Activated CD4-positive, alpha-beta memory T cell treated with anti-CD3 and anti-CD28 coated beads for 36 hours (primary cell): ENCODE data around the gene SRPX. TPM values are rescaled to one million over a fixed set of nuclear protein-coding genes. Genes with fewer than 3 reads are reported as not detected.

Experiments used
- CTCF ChIA-PET: fragments of 350-600 bp; sonication (Branson Sonifier 250); formaldehyde crosslinking; loops from one replicate; lab custom pipeline; 2021; ENCODE audit warnings: antibody characterized with exemption, inconsistent platforms; lab: Charles Lee
- POLR2A ChIA-PET: fragments of 350-600 bp; sonication (Branson Sonifier 250); formaldehyde crosslinking; loops from one replicate; lab custom pipeline; 2021; ENCODE audit warnings: antibody characterized with exemption; lab: Charles Lee
- DNase-seq: peaks from one replicate; pipeline ENCODE4 v3.0.0-alpha.2; 2020
- H3K27ac Mint-ChIP-seq: one replicate; pipeline ENCODE4 v1.8.0; 2021; ENCODE audit warnings: mixed read lengths
- H3K27me3 Mint-ChIP-seq: one replicate; pipeline ENCODE4 v1.8.0; 2021; ENCODE audit warnings: mixed read lengths
- H3K36me3 Mint-ChIP-seq: one replicate; pipeline ENCODE4 v1.8.0; 2021; ENCODE audit warnings: mixed read lengths
- H3K4me1 Mint-ChIP-seq: one replicate; pipeline ENCODE4 v1.8.0; 2021; ENCODE audit warnings: low read depth, mixed read lengths
- H3K4me3 Mint-ChIP-seq: one replicate; pipeline ENCODE4 v1.8.0; 2021; ENCODE audit warnings: mild to moderate bottlenecking, mixed read lengths
- H3K9me3 Mint-ChIP-seq: one replicate; pipeline ENCODE4 v1.8.0; 2021; ENCODE audit warnings: mixed read lengths
- intact Hi-C: fragments of 100-400 bp; cut with micrococcal nuclease; formaldehyde crosslinking; loops from one replicate; pipeline ENCODE4 v1.15.1; 2023
- total RNA-seq, 2 experiments: library from RNA; stranded (reverse); gene quantifications; one replicate each; pipeline ENCODE4 v1.2.3, GENCODE V29; 2021

SRPX gene, protein sequence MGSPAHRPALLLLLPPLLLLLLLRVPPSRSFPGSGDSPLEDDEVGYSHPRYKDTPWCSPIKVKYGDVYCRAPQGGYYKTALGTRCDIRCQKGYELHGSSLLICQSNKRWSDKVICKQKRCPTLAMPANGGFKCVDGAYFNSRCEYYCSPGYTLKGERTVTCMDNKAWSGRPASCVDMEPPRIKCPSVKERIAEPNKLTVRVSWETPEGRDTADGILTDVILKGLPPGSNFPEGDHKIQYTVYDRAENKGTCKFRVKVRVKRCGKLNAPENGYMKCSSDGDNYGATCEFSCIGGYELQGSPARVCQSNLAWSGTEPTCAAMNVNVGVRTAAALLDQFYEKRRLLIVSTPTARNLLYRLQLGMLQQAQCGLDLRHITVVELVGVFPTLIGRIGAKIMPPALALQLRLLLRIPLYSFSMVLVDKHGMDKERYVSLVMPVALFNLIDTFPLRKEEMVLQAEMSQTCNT
- under 1 TPM; 0.24 TPM for total RNA-seq

DNA sequence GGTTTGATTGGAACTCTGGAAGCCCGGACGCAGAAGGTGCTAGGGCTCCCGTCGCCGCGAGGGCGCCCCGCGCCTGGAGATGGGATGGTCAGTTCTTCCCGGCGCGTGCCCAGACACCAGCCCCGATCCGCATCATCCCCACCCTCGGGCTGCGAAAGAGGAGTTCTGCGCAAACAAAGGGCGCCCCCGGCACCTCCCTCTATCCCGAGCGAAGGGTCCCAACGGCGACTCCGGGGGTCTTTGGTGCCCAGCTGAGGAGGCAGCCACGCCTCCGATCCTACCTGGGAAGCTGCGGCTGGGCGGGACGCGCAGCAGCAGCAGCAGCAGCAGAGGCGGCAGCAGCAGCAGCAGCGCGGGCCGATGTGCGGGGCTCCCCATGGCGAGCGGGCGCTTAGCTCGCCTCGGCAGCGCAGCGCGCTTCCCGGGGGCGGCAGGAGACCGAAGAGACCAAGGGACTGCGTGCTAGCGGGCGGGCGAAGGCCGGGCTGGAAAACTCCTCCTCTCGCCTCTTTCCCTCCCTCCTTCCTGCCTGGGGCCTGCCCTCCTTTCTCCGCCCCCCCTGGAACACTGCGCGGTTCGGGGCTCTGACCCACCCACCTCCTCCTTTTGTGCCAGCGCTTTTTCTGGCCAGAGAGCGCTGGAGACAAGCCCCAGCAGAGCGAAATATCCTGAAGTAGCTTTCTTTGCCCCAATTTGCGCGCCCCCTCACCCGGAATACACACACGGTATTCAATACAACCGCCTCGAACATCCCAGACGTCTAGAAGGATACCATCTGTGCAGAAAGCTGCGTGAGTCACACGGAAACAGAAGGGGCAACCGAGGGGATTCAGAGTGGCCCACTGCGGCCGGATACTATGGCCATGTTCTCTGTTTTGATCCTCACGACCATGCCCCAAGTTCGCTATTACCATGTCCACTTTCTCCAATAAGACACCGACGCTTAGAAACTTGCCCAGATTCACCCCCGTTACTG is at the start of gene SRPX:
Gene SRPX, minus strand, starts transcription at position 457 of the 976 bp plus-strand sequence. Its CDS starts 79 bp downstream, at position 378.
- H3K36me3 Mint-ChIP-seq: no peaks in the 10 kb centered on the region
- H3K4me3 Mint-ChIP-seq: peak within 1 kb of the TSS; percentile 20
- intact Hi-C loops: no loop called here
- H3K4me1 Mint-ChIP-seq: peaks cover 5% of the 10 kb centered on the region
- peak; percentile 8 for DNase-seq
- no peaks in the 10 kb centered on the region for H3K9me3 Mint-ChIP-seq
- ChIA-PET POLR2A (no interaction called here), CTCF (interaction anchor here (2.5 kb wide), 1 partner anchor 106 kb away, joined by 7 read pairs; the partner anchor contains the start of gene RPGR)
- no peak within 1 kb of the TSS for H3K27ac Mint-ChIP-seq
- H3K27me3 Mint-ChIP-seq: peaks cover 26% of the 10 kb centered on the region

DNA sequence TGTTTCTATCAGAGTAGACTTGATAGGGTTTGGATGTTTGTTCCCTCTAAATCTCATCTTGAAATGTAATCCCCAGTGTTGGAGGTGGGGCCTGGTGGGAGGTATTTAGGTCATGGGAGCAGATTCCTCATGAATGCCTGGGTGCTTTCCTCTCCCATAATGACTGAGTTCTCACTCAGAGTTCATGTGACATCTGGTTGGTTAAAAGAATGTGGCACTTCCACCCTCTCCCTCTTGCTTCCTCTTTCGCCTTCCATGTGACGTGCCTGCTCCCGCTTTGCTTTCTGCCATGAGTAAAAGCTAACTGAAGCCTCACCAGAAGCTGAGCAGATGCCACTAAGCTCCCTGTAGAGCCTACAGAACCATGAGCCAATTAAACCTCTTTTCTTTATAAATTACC is 47.3 kb upstream of the SRPX start:
- DNase-seq: no peak
- no peaks in the 10 kb centered on the region for H3K9me3 Mint-ChIP-seq
- no peak overlapping the region for H3K4me3 Mint-ChIP-seq
- no peaks in the 10 kb centered on the region for H3K4me1 Mint-ChIP-seq
- intact Hi-C loops: no loop called here
- ChIA-PET POLR2A (no interaction called here), CTCF (no interaction called here)
- no peaks in the 10 kb centered on the region for H3K27me3 Mint-ChIP-seq
- H3K27ac Mint-ChIP-seq: no peak overlapping the region
- H3K36me3 Mint-ChIP-seq: peaks cover 8% of the 10 kb centered on the region

DNA sequence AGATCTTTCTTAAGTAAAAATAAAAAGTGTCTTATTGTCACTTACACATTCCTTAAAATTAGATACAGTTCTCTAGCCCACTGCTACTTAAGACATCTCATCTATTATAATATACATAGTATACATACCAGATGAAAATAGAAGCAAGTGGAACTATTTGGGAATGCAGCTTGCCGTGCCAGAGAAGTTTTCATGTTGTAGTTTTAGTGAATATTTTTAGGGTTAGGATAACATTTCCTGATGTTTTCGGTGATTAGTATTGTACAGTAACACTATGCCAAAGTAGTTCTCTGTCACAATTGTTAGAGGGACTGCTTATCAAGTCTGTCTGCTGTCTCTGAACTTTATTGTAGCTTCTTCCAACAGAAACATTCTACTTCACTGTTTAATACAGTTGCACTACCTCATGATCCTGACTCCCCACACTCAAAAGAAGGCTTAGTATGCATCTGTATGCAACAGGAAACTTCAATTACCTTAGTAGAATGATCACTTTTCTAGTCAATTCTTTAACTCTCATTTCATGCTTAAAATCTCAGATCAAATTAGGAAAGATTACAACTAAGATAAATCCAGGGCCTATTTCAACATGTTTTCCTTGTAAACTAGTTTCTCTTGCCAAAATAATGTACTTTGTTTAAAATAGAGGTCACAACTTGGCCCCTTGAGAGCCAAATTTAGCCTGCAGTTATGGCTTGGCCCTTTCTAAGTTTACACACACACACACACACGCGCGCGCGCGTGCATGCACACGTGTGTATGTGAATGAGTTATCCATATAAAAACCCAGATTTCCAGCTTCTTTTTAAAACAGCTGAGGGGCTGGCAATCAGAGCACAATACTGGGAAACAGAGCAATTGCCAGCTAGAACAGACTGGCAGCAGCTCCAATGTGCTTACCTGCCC is 42.3 kb upstream of the SRPX start:
- CTCF ChIA-PET: no interaction called here

DNA sequence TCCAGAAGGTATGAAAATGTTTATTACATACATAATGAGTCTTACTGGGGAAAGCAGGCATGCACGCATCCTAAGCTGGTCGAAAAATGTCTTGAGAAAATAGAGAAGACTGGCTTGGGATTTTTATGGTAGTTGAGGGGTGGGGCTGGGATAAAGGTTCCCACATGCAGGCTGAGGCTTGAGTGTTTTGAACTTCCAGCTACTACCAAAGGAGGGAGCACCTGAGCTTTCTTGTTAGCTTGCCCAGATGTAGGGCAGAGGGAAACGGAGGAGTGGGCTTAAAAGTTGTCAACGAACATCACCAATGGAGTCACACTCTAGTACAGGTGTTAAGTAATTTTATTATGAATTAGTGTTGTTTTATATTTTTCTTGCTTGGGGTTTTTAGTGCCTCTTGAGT is 39.6 kb upstream of the SRPX start:
- H3K4me3 Mint-ChIP-seq: no peak overlapping the region
- no peak overlapping the region for H3K27ac Mint-ChIP-seq
- intact Hi-C loops: no loop called here
- no peaks in the 10 kb centered on the region for H3K4me1 Mint-ChIP-seq
- CTCF ChIA-PET: interaction anchor here (0.8 kb wide), 1 partner anchor 34 kb away, joined by 3 read pairs; no protein-coding TSS in a partner anchor
- no peaks in the 10 kb centered on the region for H3K36me3 Mint-ChIP-seq
- no peak for DNase-seq
- POLR2A ChIA-PET: no interaction called here
- H3K27me3 Mint-ChIP-seq: no peaks in the 10 kb centered on the region
- H3K9me3 Mint-ChIP-seq: no peaks in the 10 kb centered on the region

More for the DNA sequence above, 42.3 kb upstream of the SRPX start:
- no peaks in the 10 kb centered on the region for H3K9me3 Mint-ChIP-seq
- DNase-seq: no peak
- H3K4me1 Mint-ChIP-seq: no peaks in the 10 kb centered on the region
- H3K4me3 Mint-ChIP-seq: no peak overlapping the region
- H3K27ac Mint-ChIP-seq: no peak overlapping the region
- POLR2A ChIA-PET: no interaction called here
- no peaks in the 10 kb centered on the region for H3K27me3 Mint-ChIP-seq
- H3K36me3 Mint-ChIP-seq: no peaks in the 10 kb centered on the region
- intact Hi-C loops: no loop called here

DNA sequence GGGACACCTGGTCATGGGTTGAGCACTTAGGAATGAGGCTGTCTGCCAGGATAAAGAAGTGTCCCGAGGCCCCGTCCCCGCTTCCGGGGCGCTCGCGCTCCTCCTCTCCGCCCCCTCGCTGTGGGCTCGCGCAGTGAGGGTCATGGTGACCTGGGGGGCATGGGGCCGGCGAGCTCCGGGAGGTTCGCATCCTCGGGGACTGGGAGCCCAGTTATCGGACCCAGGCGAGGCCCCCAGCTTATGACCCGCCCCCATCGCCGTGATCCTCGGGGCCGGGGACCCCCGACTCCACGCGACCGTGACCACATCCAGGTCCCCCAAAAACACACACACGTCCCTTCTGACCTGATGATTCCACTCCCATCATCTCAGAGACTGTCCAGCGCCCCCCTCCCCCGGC is 35.3 kb upstream of the SRPX start:
- intact Hi-C loops: no loop called here
- H3K36me3 Mint-ChIP-seq: no peaks in the 10 kb centered on the region
- H3K27me3 Mint-ChIP-seq: no peaks in the 10 kb centered on the region
- no peak overlapping the region for H3K27ac Mint-ChIP-seq
- H3K9me3 Mint-ChIP-seq: no peaks in the 10 kb centered on the region
- DNase-seq: no peak
- no peaks in the 10 kb centered on the region for H3K4me1 Mint-ChIP-seq
- ChIA-PET POLR2A (no interaction called here), CTCF (no interaction called here)
- H3K4me3 Mint-ChIP-seq: no peak overlapping the region

DNA sequence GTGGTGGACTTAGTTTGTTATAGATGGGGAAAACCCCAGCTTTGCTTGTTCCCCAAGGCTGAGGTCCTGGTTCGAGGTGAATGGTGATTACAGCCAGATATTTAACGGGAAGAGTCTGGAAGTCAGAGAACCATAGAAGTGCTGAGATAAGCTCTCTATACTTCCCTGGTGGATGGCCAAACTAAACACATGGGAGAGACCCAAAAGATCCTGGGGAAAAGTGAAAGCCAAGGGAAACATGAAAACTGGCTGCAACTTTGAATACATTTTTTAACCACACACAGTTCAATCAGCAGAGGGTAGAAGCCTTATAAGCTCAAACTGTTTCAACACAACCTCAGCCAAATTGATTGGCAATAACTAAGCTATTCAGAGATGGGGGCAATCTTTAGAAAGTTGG is 29.3 kb upstream of the SRPX start:
- no peak for DNase-seq
- Mint-ChIP-seq H3K9me3 (no peaks in the 10 kb centered on the region), H3K4me3 (no peak overlapping the region), H3K27ac (no peak overlapping the region), H3K27me3 (no peaks in the 10 kb centered on the region), H3K4me1 (no peaks in the 10 kb centered on the region), H3K36me3 (no peaks in the 10 kb centered on the region)
- CTCF ChIA-PET: no interaction called here
- intact Hi-C loops: no loop called here
- POLR2A ChIA-PET: no interaction called here

DNA sequence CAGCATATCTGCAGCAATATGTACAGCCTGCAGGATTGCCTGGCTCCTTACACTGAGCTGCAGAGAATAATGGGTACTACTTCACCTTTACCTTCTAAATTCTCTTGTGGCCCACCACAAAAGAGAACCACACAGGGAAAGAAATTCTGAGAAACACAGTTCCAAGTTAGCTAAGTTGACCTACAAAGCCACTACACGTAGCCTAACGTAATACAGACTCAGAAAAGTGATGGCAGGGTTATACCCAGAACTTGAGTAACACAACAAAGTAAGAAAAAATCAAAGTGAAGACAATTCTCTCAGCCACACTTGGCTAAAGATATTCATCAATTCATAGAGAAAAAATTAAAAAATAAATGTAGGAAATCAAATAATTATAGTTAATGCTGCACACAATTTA is 26.4 kb upstream of the SRPX start:
- H3K4me1 Mint-ChIP-seq: no peaks in the 10 kb centered on the region
- intact Hi-C loops: no loop called here
- no peak overlapping the region for H3K4me3 Mint-ChIP-seq
- H3K9me3 Mint-ChIP-seq: no peaks in the 10 kb centered on the region
- H3K36me3 Mint-ChIP-seq: no peaks in the 10 kb centered on the region
- ChIA-PET POLR2A (no interaction called here), CTCF (no interaction called here)
- H3K27me3 Mint-ChIP-seq: no peaks in the 10 kb centered on the region
- DNase-seq: no peak
- H3K27ac Mint-ChIP-seq: no peak overlapping the region

DNA sequence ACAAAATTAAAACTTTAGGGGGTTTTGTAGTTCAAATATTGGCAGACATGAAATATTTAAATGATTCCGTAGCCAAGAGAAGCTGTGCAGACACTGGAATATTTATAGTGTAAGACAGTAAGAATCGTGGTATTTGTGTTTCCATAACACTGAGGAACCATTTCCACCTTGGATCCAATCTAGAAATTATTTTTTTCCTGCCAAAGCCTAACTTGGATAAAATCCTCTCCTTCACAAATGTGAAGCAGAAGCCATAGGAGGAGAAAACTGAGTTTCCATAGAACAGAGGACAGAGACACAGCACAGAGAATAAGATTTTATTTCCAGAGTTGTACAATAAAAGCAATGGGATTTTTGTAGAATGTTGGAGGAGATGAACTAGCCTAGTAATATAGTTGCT is 19.9 kb upstream of the SRPX start:
- H3K9me3 Mint-ChIP-seq: no peaks in the 10 kb centered on the region
- POLR2A ChIA-PET: no interaction called here

DNA sequence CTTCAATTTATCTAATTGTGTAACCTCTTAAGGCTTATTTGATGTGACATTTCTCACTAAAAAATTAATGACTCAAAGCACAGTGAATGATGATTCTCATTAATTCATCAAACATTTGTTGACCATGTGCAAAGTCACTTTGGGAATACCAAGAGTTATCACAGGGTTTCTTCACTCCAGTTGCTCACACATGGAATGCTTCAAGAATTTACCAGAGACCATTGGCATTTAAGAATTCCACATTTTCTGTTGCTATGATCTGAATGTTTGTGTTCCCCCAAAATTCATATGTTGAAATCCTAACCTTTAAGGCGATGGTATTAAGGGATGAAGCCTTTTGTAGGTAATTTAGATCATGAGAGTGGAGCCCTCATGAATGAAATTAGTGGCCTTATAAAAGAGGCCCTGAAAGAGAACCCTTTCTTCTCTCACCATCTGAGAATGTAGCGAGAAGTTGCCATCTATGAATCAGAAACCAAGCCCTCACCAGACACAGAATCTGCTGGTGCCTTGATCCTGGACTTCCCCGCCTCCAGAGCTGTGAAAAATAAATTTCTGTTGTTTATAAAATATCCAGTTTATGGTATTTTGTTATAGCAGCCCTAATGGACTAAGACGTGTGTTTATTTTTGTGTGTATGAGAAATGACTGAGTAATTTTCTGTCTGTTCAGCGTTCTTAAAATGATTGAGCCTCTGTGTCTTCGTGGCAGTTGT is 16.4 kb upstream of the SRPX start:
- intact Hi-C loops: no loop called here
- Mint-ChIP-seq H3K9me3 (no peaks in the 10 kb centered on the region), H3K27ac (no peak overlapping the region), H3K4me3 (no peak overlapping the region), H3K27me3 (peaks cover 8% of the 10 kb centered on the region), H3K4me1 (no peaks in the 10 kb centered on the region), H3K36me3 (no peaks in the 10 kb centered on the region)
- no peak for DNase-seq
- POLR2A ChIA-PET: no interaction called here
- CTCF ChIA-PET: no interaction called here

More for the DNA sequence above, 19.9 kb upstream of the SRPX start:
- Mint-ChIP-seq H3K4me3 (no peak overlapping the region), H3K4me1 (no peaks in the 10 kb centered on the region), H3K36me3 (no peaks in the 10 kb centered on the region), H3K27me3 (peaks cover 8% of the 10 kb centered on the region), H3K27ac (no peak overlapping the region)
- no peak for DNase-seq
- intact Hi-C loops: no loop called here
- CTCF ChIA-PET: no interaction called here

DNA sequence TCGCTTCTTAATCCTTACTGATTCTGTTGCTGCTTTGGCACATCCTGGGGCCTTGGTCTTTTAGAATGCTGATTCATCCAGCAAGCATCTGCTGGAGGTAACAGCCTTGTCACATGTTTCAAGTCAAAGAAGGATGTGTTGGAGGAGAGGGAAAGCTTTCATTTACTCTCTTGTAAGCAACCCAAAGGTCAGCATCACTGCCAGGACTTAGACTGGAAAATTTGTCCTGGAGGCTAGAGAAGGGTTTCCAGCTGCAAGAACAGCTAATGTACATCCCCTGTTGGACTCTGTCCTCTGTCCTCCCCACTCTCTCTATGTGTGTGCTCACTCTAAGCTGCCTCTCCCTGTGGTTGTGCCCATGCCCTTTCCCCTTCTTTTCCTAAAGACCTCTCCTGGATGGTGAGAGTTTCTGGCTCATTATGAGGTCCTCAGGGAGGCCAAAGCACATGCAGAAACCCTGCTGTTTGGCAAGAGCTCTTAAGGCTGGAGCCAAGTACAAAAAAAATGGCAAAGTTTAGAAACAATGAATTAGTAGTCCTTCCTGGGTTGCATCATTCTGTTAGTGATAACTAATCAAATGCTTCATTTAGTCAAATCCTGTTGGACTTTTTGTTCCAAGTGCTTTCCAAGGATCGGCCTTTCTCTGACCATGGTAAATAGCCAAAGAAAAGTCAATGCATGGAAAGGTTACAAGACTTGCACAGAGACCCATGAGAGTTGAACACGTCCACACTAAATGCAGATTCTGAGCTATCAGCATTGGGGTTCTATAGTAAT is 13.4 kb upstream of the SRPX start:
- CTCF ChIA-PET: no interaction called here
- no peaks in the 10 kb centered on the region for H3K36me3 Mint-ChIP-seq
- DNase-seq: no peak
- no peaks in the 10 kb centered on the region for H3K9me3 Mint-ChIP-seq
- H3K4me1 Mint-ChIP-seq: no peaks in the 10 kb centered on the region
- H3K27me3 Mint-ChIP-seq: peaks cover 5% of the 10 kb centered on the region
- H3K4me3 Mint-ChIP-seq: no peak overlapping the region
- no peak overlapping the region for H3K27ac Mint-ChIP-seq
- intact Hi-C loops: no loop called here
- POLR2A ChIA-PET: no interaction called here
